ENCODE results near the gene MAPK8IP2.
A peak's percentile ranks its signal among the peaks of the same experiment; 100 is the strongest.

GRCh38 chr22:50625568-50626313 is 25.1 kb downstream of the MAPK8IP2 start:
- peak; percentile 41 for TF ChIP-seq CTCF (IDR thresholded peaks at IDR 0.05)
- no peak for TF ChIP-seq EZH2 (IDR thresholded peaks at IDR 0.05)
- no peak for TF ChIP-seq EZH2phosphoT487 (IDR thresholded peaks at IDR 0.05)
